Astrocyte of the cerebellum (primary cell): ENCODE data around the gene CCNJL.

ENCODE experiments used
- DNase-seq: peaks from one replicate; pipeline ENCODE4 v3.0.0-alpha.2; 2011; ENCODE audit warnings: low read depth
- H3K4me3 ChIP-seq: 2 replicates; pipeline ENCODE4 v1.5.1; 2011; ENCODE audit warnings: mild to moderate bottlenecking, low read depth, low read length, moderate library complexity
- in situ Hi-C: cut with HindIII; loops from 2 replicates; pipeline ENCODE4 v1.10.0; 2017; ENCODE audit warnings: low sequenced_read_pairs
- TF ChIP-seq, protein P1 (sequence below): IDR thresholded peaks from 2 replicates; pipeline ENCODE4 v1.5.1; 2012; ENCODE audit warnings: low read length, low read depth, moderate library complexity, mild to moderate bottlenecking; ENCODE audit errors: missing control alignments

Gene CCNJL

DNA sequence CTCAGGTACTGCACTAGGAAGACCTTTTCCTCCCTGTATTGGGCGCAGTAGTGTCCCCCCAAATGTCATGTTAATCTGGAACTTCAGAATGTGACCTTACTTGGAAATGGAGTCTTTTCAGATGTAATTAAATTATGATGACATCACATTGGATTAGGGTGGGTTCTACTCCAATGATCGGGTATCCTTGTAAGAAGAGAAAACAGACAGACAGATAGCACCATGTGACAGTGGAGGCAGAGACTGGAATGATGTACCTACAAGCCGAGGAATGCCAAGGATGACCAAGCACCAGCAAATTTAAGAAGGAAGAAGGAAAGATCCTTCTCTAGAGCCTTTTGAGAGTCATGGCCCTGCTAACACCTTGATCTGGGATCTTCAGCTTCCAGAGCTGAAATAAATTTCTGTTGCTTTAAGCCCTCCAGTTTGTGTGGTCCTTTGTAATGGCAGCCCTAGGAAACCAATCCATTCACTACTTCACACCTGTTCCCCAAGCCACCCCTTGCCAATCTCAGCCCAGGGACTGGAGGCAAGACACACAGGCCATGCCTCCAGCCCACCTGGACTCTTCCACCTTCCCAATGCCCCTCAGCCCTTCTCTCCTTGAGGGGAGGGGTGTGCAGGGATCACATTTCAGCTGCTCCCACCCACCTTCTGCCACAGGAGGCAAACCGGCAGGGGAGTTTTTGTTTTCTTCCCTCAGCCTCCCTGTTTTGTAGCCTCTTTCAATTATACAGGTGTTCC is 1.6 kb downstream of the CCNJL start:
- DNase-seq = no peak
- in situ Hi-C loops = no loop called here
- no peak overlapping the region for H3K4me3 ChIP-seq
- TF ChIP-seq, protein P1, sequence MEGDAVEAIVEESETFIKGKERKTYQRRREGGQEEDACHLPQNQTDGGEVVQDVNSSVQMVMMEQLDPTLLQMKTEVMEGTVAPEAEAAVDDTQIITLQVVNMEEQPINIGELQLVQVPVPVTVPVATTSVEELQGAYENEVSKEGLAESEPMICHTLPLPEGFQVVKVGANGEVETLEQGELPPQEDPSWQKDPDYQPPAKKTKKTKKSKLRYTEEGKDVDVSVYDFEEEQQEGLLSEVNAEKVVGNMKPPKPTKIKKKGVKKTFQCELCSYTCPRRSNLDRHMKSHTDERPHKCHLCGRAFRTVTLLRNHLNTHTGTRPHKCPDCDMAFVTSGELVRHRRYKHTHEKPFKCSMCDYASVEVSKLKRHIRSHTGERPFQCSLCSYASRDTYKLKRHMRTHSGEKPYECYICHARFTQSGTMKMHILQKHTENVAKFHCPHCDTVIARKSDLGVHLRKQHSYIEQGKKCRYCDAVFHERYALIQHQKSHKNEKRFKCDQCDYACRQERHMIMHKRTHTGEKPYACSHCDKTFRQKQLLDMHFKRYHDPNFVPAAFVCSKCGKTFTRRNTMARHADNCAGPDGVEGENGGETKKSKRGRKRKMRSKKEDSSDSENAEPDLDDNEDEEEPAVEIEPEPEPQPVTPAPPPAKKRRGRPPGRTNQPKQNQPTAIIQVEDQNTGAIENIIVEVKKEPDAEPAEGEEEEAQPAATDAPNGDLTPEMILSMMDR = no peak

DNA sequence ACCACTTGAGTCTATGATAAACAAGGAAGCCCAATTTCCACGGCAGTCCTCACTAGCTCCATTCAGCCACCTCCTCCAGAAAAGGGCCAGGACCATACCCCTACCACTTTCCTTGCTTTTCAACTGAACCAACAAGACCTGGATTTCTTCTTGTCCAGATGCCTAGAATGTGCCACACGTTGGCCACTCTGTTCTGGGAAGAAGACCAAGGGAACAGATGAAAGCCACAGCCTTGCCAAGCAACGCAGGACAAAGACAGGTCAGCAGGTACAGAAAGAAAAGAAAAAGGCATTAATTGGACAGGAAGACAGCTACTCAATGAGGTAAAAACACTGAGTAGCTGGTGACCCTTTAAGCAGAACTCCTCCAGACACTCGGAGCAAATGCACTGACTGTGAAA is 2.2 kb downstream of the CCNJL start:
- no peak for DNase-seq
- no peak overlapping the region for H3K4me3 ChIP-seq
- TF ChIP-seq, protein P1 = no peak
- in situ Hi-C loops = no loop called here

DNA sequence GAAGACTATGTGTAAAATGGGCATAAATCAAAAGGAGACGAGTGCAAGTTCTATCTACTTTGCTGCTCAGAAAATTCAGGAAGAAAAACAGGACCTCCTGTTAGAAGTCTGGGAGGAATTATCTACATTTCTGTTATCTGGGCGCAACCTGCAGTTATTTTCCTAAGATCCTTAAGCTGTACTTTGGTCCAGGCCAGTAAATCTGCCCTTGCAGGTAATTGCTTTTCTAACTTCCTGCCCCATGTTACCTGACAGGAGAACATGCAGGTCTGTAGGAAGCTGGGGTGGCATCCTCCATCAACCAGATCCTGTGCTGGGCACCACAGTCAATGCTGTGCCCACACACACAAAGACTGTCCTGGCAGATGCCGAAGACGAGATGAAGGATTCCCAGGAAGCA is 5.7 kb downstream of the CCNJL start:
- in situ Hi-C loops = loop anchor here (5.0 to 10.0 kb wide), 2 partner anchors 54 to 72 kb away; no protein-coding TSS in a partner anchor
- DNase-seq = no peak
- no peak overlapping the region for H3K4me3 ChIP-seq
- TF ChIP-seq, protein P1 = no peak

GRCh38 chr5:160305319-160305718 is 7.0 kb downstream of the CCNJL start:
- no peak for DNase-seq
- in situ Hi-C loops = loop anchor here (5.0 to 10.0 kb wide), 2 partner anchors 53 to 71 kb away; no protein-coding TSS in a partner anchor
- H3K4me3 ChIP-seq = no peak overlapping the region
- TF ChIP-seq, protein P1 = no peak

DNA sequence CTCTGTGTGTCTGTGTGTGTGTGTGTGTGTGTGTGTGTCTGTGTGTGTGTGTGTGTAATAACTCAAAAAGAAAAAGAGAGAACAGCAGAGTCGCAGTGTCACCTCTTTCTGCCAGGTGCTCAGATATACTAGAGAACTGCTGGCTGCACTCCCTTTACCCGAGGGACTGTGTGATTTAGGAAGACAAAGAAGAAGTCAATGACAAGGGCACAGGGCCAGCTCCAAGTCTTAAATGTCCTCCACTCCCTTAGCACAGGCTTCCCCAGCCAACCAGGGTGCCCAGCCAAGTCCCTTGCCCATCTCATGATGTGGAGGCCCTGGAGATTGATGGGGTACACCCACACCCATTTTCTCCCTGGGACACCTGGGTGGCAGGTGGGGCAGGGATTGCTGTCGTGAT is 8.7 kb downstream of the CCNJL start:
- TF ChIP-seq, protein P1 = no peak
- in situ Hi-C loops = loop anchor here (10.0 kb wide), 1 partner anchor 69 kb away; no protein-coding TSS in a partner anchor
- no peak overlapping the region for H3K4me3 ChIP-seq
- DNase-seq = no peak

- DNase-seq = no peak
- no peak overlapping the region for H3K4me3 ChIP-seq
- in situ Hi-C loops = no loop called here
- TF ChIP-seq, protein P1 = no peak
Measured at GRCh38 chr5:160298189-160298588, 14.2 kb downstream of the CCNJL start.
